SK-N-SH (cell line): ENCODE measurements around the gene PCDHGA1. TPM values are rescaled to one million over a fixed set of nuclear protein-coding genes. Genes with fewer than 3 reads are reported as not detected.

Source experiments
- CTCF ChIA-PET: fragments of 300-600, 350-600 bp; formaldehyde crosslinking; extraction: SDS; loops from one replicate; lab custom pipeline; 2021; lab: Yijun Ruan, JAX
- POLR2A ChIA-PET: fragments of 350-600 bp; sonication (Branson Sonifier 250); formaldehyde crosslinking; extraction: SDS; loops from one replicate; lab custom pipeline; 2020; ENCODE audit warnings: antibody characterized with exemption, inconsistent platforms; lab: Yijun Ruan, JAX
- DNase-seq: peaks from one replicate; pipeline ENCODE4 v3.0.0; 2012
- H2AFZ ChIP-seq: fragments of 200-600 bp; sonication (generic); 2 replicates; pipeline ENCODE4 v1.8.1; 2016; ENCODE audit warnings: antibody characterized with exemption, mild to moderate bottlenecking, low read depth
- H3F3A ChIP-seq: fragments of 200-600 bp; sonication (generic); replicated peaks from 2 replicates; pipeline ENCODE3; 2016; ENCODE audit warnings: antibody characterized with exemption, mild to moderate bottlenecking; ENCODE audit not compliant: insufficient read depth
- H3K27ac ChIP-seq, 2 experiments: fragments of 200-500 bp in 1 of 2; fragments of 200-600 bp in 1 of 2; sonication (Bioruptor generic) in 1 of 2; sonication (generic), shearing (Covaris generic) in 1 of 2; 2 replicates each; pipeline versions ENCODE4 v1.5.1 to v1.6.1; 2014 to 2016; ENCODE audit warnings: low read depth in 2 of 2, inconsistent platforms in 1 of 2, low read length in 1 of 2, mild to moderate bottlenecking in 1 of 2, mixed read lengths in 1 of 2
- H3K27me3 ChIP-seq: fragments of 200-600 bp; sonication (generic), shearing (Covaris generic); 2 replicates; pipeline ENCODE4 v1.6.1; 2016; ENCODE audit warnings: mixed run types; ENCODE audit not compliant: insufficient read depth
- H3K36me3 ChIP-seq, 2 experiments: fragments of 200-500 bp in 1 of 2; fragments of 200-600 bp in 1 of 2; sonication (Bioruptor generic) in 1 of 2; sonication (generic) in 1 of 2; replicated peaks in 1 of 2; 2 replicates each; pipeline versions ENCODE3 to v1.5.1; 2014 to 2016; ENCODE audit warnings: low read length in 1 of 2, mild to moderate bottlenecking in 1 of 2; ENCODE audit not compliant: insufficient read depth in 2 of 2, control insufficient read depth in 1 of 2
- H3K4me1 ChIP-seq, 2 experiments: fragments of 200-500 bp in 1 of 2; fragments of 200-600 bp in 1 of 2; sonication (Bioruptor generic) in 1 of 2; sonication (generic), shearing (Covaris generic) in 1 of 2; 2 replicates each; pipeline versions ENCODE4 v1.5.1 to v1.6.1; 2014 to 2016; ENCODE audit warnings: low read depth in 1 of 2, low read length in 1 of 2, mixed run types in 1 of 2; ENCODE audit not compliant: insufficient read depth in 2 of 2, control insufficient read depth in 1 of 2
- H3K4me2 ChIP-seq: fragments of 200-600 bp; sonication (generic), shearing (Covaris generic); 2 replicates; pipeline ENCODE4 v1.6.1; 2017; ENCODE audit warnings: mixed run types
- H3K4me3 ChIP-seq, 2 experiments: fragments of 200-500 bp in 1 of 2; fragments of 200-600 bp in 1 of 2; sonication (Bioruptor generic) in 1 of 2; sonication (generic), shearing (Covaris generic) in 1 of 2; 2 replicates each; pipeline versions ENCODE4 v1.5.1 to v1.8.1; 2014 to 2016; ENCODE audit warnings: low read depth in 2 of 2, inconsistent platforms in 1 of 2, low read length in 1 of 2, mild to moderate bottlenecking in 1 of 2, mixed read lengths in 1 of 2, moderate library complexity in 1 of 2
- H3K79me2 ChIP-seq: fragments of 200-600 bp; sonication (generic); 2 replicates; pipeline ENCODE4 v1.8.1; 2017; ENCODE audit warnings: mild to moderate bottlenecking; ENCODE audit not compliant: insufficient read depth
- H3K9ac ChIP-seq: fragments of 200-600 bp; sonication (generic); 2 replicates; pipeline ENCODE4 v1.6.1; 2017; ENCODE audit warnings: mixed run types
- H3K9me2 ChIP-seq: fragments of 200-600 bp; sonication (generic); 2 replicates; pipeline ENCODE4 v1.6.1; 2017; ENCODE audit warnings: mixed run types
- H3K9me3 ChIP-seq: fragments of 200-600 bp; sonication (generic); 2 replicates; pipeline ENCODE4 v1.6.1; 2017; ENCODE audit warnings: mixed run types, mild to moderate bottlenecking, moderate library complexity
- H4K20me1 ChIP-seq: fragments of 200-600 bp; sonication (generic); 2 replicates; pipeline ENCODE4 v1.6.1; 2017; ENCODE audit warnings: mild to moderate bottlenecking, mixed run types; ENCODE audit not compliant: insufficient read depth
- FOSL2 ChIP-seq: IDR thresholded peaks from 2 replicates; pipeline ENCODE4 v1.4.0; 2012; ENCODE audit warnings: low read depth, mild to moderate bottlenecking, moderate library complexity, borderline replicate concordance
- FOXM1 ChIP-seq: IDR thresholded peaks from 2 replicates; pipeline ENCODE4 v1.4.0; 2012; ENCODE audit warnings: low read depth, mild to moderate bottlenecking
- IRF3 ChIP-seq: fragments of 150-350 bp; IDR thresholded peaks from 2 replicates; pipeline ENCODE4 v1.6.1; 2016; ENCODE audit warnings: mild to moderate bottlenecking, low read depth, low read length
- NRF1 ChIP-seq: IDR thresholded peaks from 2 replicates; pipeline ENCODE4 v1.6.1; 2012; ENCODE audit warnings: low read depth, mild to moderate bottlenecking, low read length
- POLR2AphosphoS5 ChIP-seq: IDR thresholded peaks from 2 replicates; pipeline ENCODE4 v1.6.1; 2012; ENCODE audit warnings: low read depth, low read length
- SIN3A ChIP-seq: IDR thresholded peaks from 2 replicates; pipeline ENCODE4 v1.6.1; 2012; ENCODE audit warnings: low read depth, mild to moderate bottlenecking, low read length, moderate library complexity, borderline replicate concordance
- TAF1 ChIP-seq: IDR thresholded peaks from 2 replicates; pipeline ENCODE4 v1.6.1; 2012; ENCODE audit warnings: low read depth, mild to moderate bottlenecking, low read length, moderate library complexity, borderline replicate concordance
- USF1 ChIP-seq: IDR thresholded peaks from 2 replicates; pipeline ENCODE4 v1.4.0; 2012; ENCODE audit warnings: low read depth, borderline replicate concordance
- USF2 ChIP-seq: fragments of 150-350 bp; IDR thresholded peaks from 2 replicates; pipeline ENCODE4 v1.6.1; 2017; ENCODE audit warnings: antibody characterized with exemption, low read length, low read depth, borderline replicate concordance
- WGBS: methylation state at CpG from one replicate; pipeline ENCODE4 v1.1.6; 2017; ENCODE audit warnings: low lambda C conversion rate; 5-methylcytosine and 5-hydroxymethylcytosine counted together
- polyA plus RNA-seq, 3 experiments: library from polyadenylated mRNA; depleted of rRNA; stranded (reverse); fragments of >200 nt; gene quantifications; 2 replicates each; pipeline ENCODE4 v1.2.3, GENCODE V29; 2012

The PCDHGA1 gene
- polyA plus RNA-seq, 1 of the 3 experiments (the other 2 are of a cell fraction): 1.2 TPM

GRCh38 chr5:141508798-141509611 lies 178.7 kb downstream of the PCDHGA1 start (continued):
- TF ChIP-seq POLR2AphosphoS5: peak; percentile 44

- Histone ChIP-seq H3K36me3 (peaks cover 28 to 49% of the 10 kb centered on the region in 2 experiments), H2AFZ (no peak overlapping the region), H3K9me2 (no peaks in the 10 kb centered on the region), H3K4me1 (peaks cover 66% of the 10 kb centered on the region in 2 experiments), H3K9me3 (no peaks in the 10 kb centered on the region), H4K20me1 (no peaks in the 10 kb centered on the region), H3F3A (peaks cover 71% of the 10 kb centered on the region), H3K4me2 (no peak overlapping the region), H3K9ac (peak overlapping the region; percentile 84; the same call in 1 of the 2 replicates), H3K27me3 (no peaks in the 10 kb centered on the region), H3K27ac (peak overlapping the region; percentile 98 to 99), H3K79me2 (peaks cover 12% of the 10 kb centered on the region; the same call in 1 of the 2 replicates), H3K4me3 (no peak overlapping the region)
- TF ChIP-seq FOXM1 (no peak), USF1 (no peak), TAF1 (no peak), FOSL2 (no peak), USF2 (no peak), IRF3 (no peak), NRF1 (no peak), SIN3A (no peak)
- DNase-seq: no peak
- CTCF ChIA-PET: interaction anchor here (1.0 to 8.5 kb wide), 7 partner anchors 14 to 93 kb away, joined by 4 to 75 read pairs (median 7); partner anchors contain the start of genes PCDHGB7, PCDHGC3 and PCDHGC4
- POLR2A ChIA-PET: interaction anchor here (0.9 kb wide), 1 partner anchor 14 kb away, joined by 3 read pairs; no protein-coding TSS in a partner anchor
- WGBS: 95% methylated on average over 9 of the region's 9 CpGs
Measured at GRCh38 chr5:141510160-141510559, 179.8 kb downstream of the PCDHGA1 start.
